GM06990 (cell line): Measurements from ENCODE around the gene NBEA.

Experiments used
- DNase-seq: peaks from one replicate; pipeline ENCODE4 v3.0.0-alpha.2; 2011; ENCODE audit not compliant: insufficient read length; ENCODE audit errors: extremely low read depth
- H3K27me3 ChIP-seq: replicated peaks from 2 replicates; pipeline ENCODE4 v1.6.0; 2011; ENCODE audit warnings: low read length; ENCODE audit not compliant: control insufficient read depth, insufficient read depth
- H3K36me3 ChIP-seq: 2 replicates; pipeline ENCODE4 v1.5.1; 2011; ENCODE audit warnings: low read length; ENCODE audit not compliant: control insufficient read depth, insufficient read depth
- H3K4me3 ChIP-seq: replicated peaks from 2 replicates; pipeline ENCODE4 v1.5.1; 2011; ENCODE audit warnings: low read depth, mild to moderate bottlenecking, control low read depth, low read length
- CTCF ChIP-seq: IDR thresholded peaks from 2 replicates; pipeline ENCODE4 v1.5.1; 2011; ENCODE audit warnings: low read length, control low read depth, mild to moderate bottlenecking, inconsistent platforms; ENCODE audit not compliant: insufficient read depth, poor library complexity, severe bottlenecking

NBEA gene

GRCh38 chr13:34931572-34931971 lies 10.5 kb upstream of the NBEA start:
- no peaks in the 10 kb centered on the region for H3K27me3 ChIP-seq
- no peak for TF ChIP-seq CTCF
- no peaks in the 10 kb centered on the region for H3K36me3 ChIP-seq
- no peak for DNase-seq
- H3K4me3 ChIP-seq = no peak overlapping the region

GRCh38 chr13:34933349-34933748 lies 8.7 kb upstream of the NBEA start:
- no peak overlapping the region for H3K4me3 ChIP-seq
- no peak for TF ChIP-seq CTCF
- H3K27me3 ChIP-seq = no peaks in the 10 kb centered on the region
- DNase-seq = no peak
- no peaks in the 10 kb centered on the region for H3K36me3 ChIP-seq

- Histone ChIP-seq H3K36me3 (no peaks in the 10 kb centered on the region), H3K4me3 (no peak overlapping the region), H3K27me3 (no peaks in the 10 kb centered on the region)
- no peak for DNase-seq
- TF ChIP-seq CTCF = no peak
Observed at GRCh38 chr13:34933786-34934185, 8.3 kb upstream of the NBEA start.

- DNase-seq = no peak
- Histone ChIP-seq H3K27me3 (no peaks in the 10 kb centered on the region), H3K36me3 (no peaks in the 10 kb centered on the region), H3K4me3 (no peak overlapping the region)
- no peak for TF ChIP-seq CTCF
Observed at GRCh38 chr13:34935841-34936240, 6.2 kb upstream of the NBEA start.

- no peak for DNase-seq
- H3K27me3 ChIP-seq = no peaks in the 10 kb centered on the region
- no peaks in the 10 kb centered on the region for H3K36me3 ChIP-seq
- no peak for TF ChIP-seq CTCF
- no peak overlapping the region for H3K4me3 ChIP-seq
Observed at GRCh38 chr13:34939771-34940170, 2.3 kb upstream of the NBEA start.

- DNase-seq = no peak
- no peaks in the 10 kb centered on the region for H3K36me3 ChIP-seq
- TF ChIP-seq CTCF = no peak
- no peaks in the 10 kb centered on the region for H3K27me3 ChIP-seq
- H3K4me3 ChIP-seq = peak overlapping the region; percentile 85
Observed at GRCh38 chr13:34941436-34941834, 635 bp upstream of the NBEA start.
